Activated CD8-positive, alpha-beta T cell treated with anti-CD3 and anti-CD28 coated beads, Interleukin-2, amount 10 ng/mL, durations not matched to agents 7 days and 5 days (primary cell): ENCODE results near the gene PRR14L. TPM values are rescaled to one million over a fixed set of nuclear protein-coding genes. Genes with fewer than 3 reads are reported as not detected.

Experiments used
- ATAC-seq: fragments of 150-1000 bp; cut with Tn5 transposase; one replicate; pipeline ENCODE4 v1.10.0; 2021; ENCODE audit warnings: moderate library complexity
- CTCF ChIA-PET: fragments of 350-600 bp; sonication (Branson Sonifier 250); formaldehyde crosslinking; loops from one replicate; lab custom pipeline; 2021; ENCODE audit warnings: antibody characterized with exemption; lab: Charles Lee
- POLR2A ChIA-PET: fragments of 350-600 bp; sonication (Branson Sonifier 250); formaldehyde crosslinking; loops from one replicate; lab custom pipeline; 2021; ENCODE audit warnings: antibody characterized with exemption; lab: Charles Lee
- DNase-seq: peaks from one replicate; pipeline ENCODE4 v3.0.0-alpha.2; 2020
- H3K27ac Mint-ChIP-seq: one replicate; pipeline ENCODE4 v1.8.0; 2021; ENCODE audit warnings: mild to moderate bottlenecking, mixed read lengths
- H3K27me3 Mint-ChIP-seq: one replicate; pipeline ENCODE4 v1.8.0; 2021; ENCODE audit warnings: low read depth, mixed read lengths
- H3K36me3 Mint-ChIP-seq: one replicate; pipeline ENCODE4 v1.8.0; 2021; ENCODE audit warnings: low read depth, mixed read lengths
- H3K4me1 Mint-ChIP-seq: one replicate; pipeline ENCODE4 v1.8.0; 2021; ENCODE audit warnings: low read depth, mixed read lengths
- H3K4me3 Mint-ChIP-seq: one replicate; pipeline ENCODE4 v1.8.0; 2021; ENCODE audit warnings: mild to moderate bottlenecking, mixed read lengths
- H3K9me3 Mint-ChIP-seq: one replicate; pipeline ENCODE4 v1.8.0; 2022; ENCODE audit warnings: mixed read lengths; ENCODE audit not compliant: insufficient read depth
- total RNA-seq, 2 experiments: library from RNA; stranded (reverse); gene quantifications; one replicate each; pipeline ENCODE4 v1.2.3, GENCODE V29; 2021

The PRR14L gene
- total RNA-seq, 2 experiments from 2014 or later: 64.0 to 65.3 TPM

- Mint-ChIP-seq H3K36me3 (peaks cover 13% of the 10 kb centered on the region), H3K4me1 (peaks cover 8% of the 10 kb centered on the region), H3K27me3 (no peaks in the 10 kb centered on the region), H3K27ac (no peak overlapping the region), H3K9me3 (no peaks in the 10 kb centered on the region), H3K4me3 (no peak overlapping the region)
- ATAC-seq (no peak), DNase-seq (no peak)
- ChIA-PET CTCF (interaction anchor here (1.0 kb wide), 1 partner anchor 13 kb away, joined by 3 read pairs; no protein-coding TSS in a partner anchor), POLR2A (no interaction called here)
Measured at GRCh38 chr22:31652911-31653684, 96.8 kb downstream of the PRR14L start.

- ATAC-seq: no peak
- H3K27ac Mint-ChIP-seq: no peak overlapping the region
- CTCF ChIA-PET: no interaction called here
- no peaks in the 10 kb centered on the region for H3K9me3 Mint-ChIP-seq
- H3K4me1 Mint-ChIP-seq: peaks cover 13% of the 10 kb centered on the region
- no peak for DNase-seq
- H3K36me3 Mint-ChIP-seq: peaks cover 21% of the 10 kb centered on the region
- no peak overlapping the region for H3K4me3 Mint-ChIP-seq
- no peaks in the 10 kb centered on the region for H3K27me3 Mint-ChIP-seq
- POLR2A ChIA-PET: no interaction called here
Measured at GRCh38 chr22:31652088-31652487, 97.8 kb downstream of the PRR14L start.

DNA sequence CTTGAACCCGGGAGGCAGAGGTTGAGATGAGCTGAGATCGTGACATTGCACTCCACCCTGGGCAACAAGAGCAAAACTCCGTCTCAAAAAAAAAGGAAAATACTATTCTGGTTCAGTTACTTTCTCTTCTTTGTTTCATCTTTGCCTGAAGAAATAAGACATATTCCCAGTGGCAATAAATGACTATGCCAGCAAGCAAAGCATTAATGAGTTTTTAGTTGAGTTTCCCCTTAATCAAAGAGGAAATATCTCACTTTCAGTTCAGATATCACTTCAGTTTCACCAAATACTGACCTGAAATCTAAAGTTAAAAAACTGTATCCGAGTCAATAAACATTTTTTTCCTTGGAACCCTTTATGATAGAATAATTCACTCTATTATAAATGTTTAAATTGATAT lies 98.3 kb downstream of the PRR14L start:
- DNase-seq (no peak), ATAC-seq (no peak)
- peaks cover 17% of the 10 kb centered on the region for H3K4me1 Mint-ChIP-seq
- CTCF ChIA-PET: no interaction called here
- H3K27me3 Mint-ChIP-seq: no peaks in the 10 kb centered on the region
- no peaks in the 10 kb centered on the region for H3K9me3 Mint-ChIP-seq
- POLR2A ChIA-PET: no interaction called here
- H3K36me3 Mint-ChIP-seq: peaks cover 23% of the 10 kb centered on the region
- no peak overlapping the region for H3K4me3 Mint-ChIP-seq
- no peak overlapping the region for H3K27ac Mint-ChIP-seq

GRCh38 chr22:31650391-31650790 lies 99.5 kb downstream of the PRR14L start:
- POLR2A ChIA-PET: no interaction called here
- no peak overlapping the region for H3K4me3 Mint-ChIP-seq
- ATAC-seq (no peak), DNase-seq (no peak)
- CTCF ChIA-PET: no interaction called here
- H3K36me3 Mint-ChIP-seq: peaks cover 27% of the 10 kb centered on the region
- no peak overlapping the region for H3K27ac Mint-ChIP-seq
- no peaks in the 10 kb centered on the region for H3K27me3 Mint-ChIP-seq
- peaks cover 25% of the 10 kb centered on the region for H3K4me1 Mint-ChIP-seq
- no peaks in the 10 kb centered on the region for H3K9me3 Mint-ChIP-seq

GRCh38 chr22:31647523-31648320 lies 102.2 kb downstream of the PRR14L start:
- POLR2A ChIA-PET: no interaction called here
- no peak overlapping the region for H3K27ac Mint-ChIP-seq
- ATAC-seq: no peak

DNA sequence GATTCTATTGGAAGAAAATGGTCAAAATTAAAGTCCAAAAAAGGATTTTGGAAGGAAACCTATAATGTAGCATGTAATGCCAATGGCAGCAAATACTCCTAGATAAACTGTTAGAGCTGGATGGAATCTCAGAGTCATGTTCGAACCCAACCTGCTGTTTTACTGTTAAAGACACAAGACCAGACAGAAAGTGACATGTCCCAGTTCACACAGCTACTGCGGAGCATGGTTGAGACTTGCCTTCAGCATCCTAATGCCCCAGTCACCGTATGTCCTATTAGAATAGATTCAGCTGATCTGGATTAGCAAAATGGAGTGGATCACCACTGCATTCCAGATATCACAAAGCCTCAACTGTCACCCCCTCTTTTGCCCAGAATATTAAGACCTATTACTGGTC lies 102.9 kb downstream of the PRR14L start:
- peaks cover 37% of the 10 kb centered on the region for H3K36me3 Mint-ChIP-seq
- POLR2A ChIA-PET: no interaction called here
- H3K4me3 Mint-ChIP-seq: no peak overlapping the region
- H3K9me3 Mint-ChIP-seq: no peaks in the 10 kb centered on the region
- ATAC-seq (no peak), DNase-seq (no peak)
- CTCF ChIA-PET: no interaction called here
- no peak overlapping the region for H3K27ac Mint-ChIP-seq
- H3K27me3 Mint-ChIP-seq: no peaks in the 10 kb centered on the region
- H3K4me1 Mint-ChIP-seq: peaks cover 18% of the 10 kb centered on the region

More at GRCh38 chr22:31647523-31648320, 102.2 kb downstream of the PRR14L start:
- Mint-ChIP-seq H3K4me1 (peaks cover 18% of the 10 kb centered on the region), H3K36me3 (peaks cover 35% of the 10 kb centered on the region), H3K9me3 (no peaks in the 10 kb centered on the region), H3K27me3 (no peaks in the 10 kb centered on the region), H3K4me3 (no peak overlapping the region)
- CTCF ChIA-PET: no interaction called here
- DNase-seq: no peak

DNA sequence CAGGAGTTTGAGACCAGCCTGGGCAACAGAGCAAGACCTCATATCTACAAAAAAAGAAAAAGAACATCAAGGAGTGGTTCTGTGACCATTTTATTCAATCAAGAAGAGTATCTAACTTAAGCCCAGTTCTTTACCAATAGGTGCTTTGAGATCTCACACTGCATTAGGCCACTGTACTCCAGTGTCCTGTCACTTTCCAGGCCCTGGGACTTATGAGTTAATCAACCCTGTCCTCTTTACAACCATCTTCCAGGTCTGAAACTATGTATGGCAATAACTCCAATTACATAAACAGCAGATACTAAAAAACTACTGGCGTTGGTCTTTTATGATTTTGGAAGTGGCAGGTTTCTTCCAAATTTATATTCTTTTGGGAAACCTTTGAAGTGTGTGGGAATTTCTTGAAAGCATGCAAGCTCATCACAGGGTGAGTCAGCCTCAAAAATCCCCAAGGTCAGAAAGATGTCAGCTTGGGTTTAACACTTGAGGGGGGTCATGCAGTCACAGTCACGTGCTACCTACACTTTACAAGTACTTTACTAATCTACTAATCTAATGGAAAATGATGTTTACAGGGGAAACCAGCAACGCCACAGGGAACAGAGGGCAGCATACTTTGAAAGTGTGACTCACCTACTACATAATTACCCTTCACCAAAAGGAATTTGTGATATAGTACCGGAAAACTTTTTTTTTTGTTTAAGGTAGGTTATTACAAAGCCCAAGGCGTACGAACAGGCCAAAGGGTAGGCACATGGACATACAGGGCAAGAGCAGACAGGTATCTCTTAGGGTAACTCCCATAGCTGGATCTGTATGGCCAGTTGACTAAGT lies 103.5 kb downstream of the PRR14L start:
- POLR2A ChIA-PET: no interaction called here
- no peak for DNase-seq
- no peaks in the 10 kb centered on the region for H3K9me3 Mint-ChIP-seq
- no peak for ATAC-seq
- peaks cover 18% of the 10 kb centered on the region for H3K4me1 Mint-ChIP-seq
- peak overlapping the region; percentile 26 for H3K27ac Mint-ChIP-seq
- no peak overlapping the region for H3K4me3 Mint-ChIP-seq
- H3K36me3 Mint-ChIP-seq: peaks cover 37% of the 10 kb centered on the region
- CTCF ChIA-PET: no interaction called here
- no peaks in the 10 kb centered on the region for H3K27me3 Mint-ChIP-seq

GRCh38 chr22:31639436-31640039 lies 110.4 kb downstream of the PRR14L start:
- peaks cover 12% of the 10 kb centered on the region for H3K36me3 Mint-ChIP-seq
- no peaks in the 10 kb centered on the region for H3K9me3 Mint-ChIP-seq
- POLR2A ChIA-PET: interaction anchor here (2.1 kb wide), 1 partner anchor 23 kb away, joined by 6 read pairs; the partner anchor contains the start of gene PISD
- H3K27ac Mint-ChIP-seq: peak overlapping the region; percentile 70
- peak overlapping the region; percentile 60 for H3K4me3 Mint-ChIP-seq
- DNase-seq: peak; percentile 52
- ATAC-seq: peak; percentile 59
- peaks cover 44% of the 10 kb centered on the region for H3K4me1 Mint-ChIP-seq
- H3K27me3 Mint-ChIP-seq: no peaks in the 10 kb centered on the region
- CTCF ChIA-PET: interaction anchor here (0.7 to 2.1 kb wide), 3 partner anchors 82 to 326 kb away, joined by 3 to 6 read pairs (median 5); no protein-coding TSS in a partner anchor

DNA sequence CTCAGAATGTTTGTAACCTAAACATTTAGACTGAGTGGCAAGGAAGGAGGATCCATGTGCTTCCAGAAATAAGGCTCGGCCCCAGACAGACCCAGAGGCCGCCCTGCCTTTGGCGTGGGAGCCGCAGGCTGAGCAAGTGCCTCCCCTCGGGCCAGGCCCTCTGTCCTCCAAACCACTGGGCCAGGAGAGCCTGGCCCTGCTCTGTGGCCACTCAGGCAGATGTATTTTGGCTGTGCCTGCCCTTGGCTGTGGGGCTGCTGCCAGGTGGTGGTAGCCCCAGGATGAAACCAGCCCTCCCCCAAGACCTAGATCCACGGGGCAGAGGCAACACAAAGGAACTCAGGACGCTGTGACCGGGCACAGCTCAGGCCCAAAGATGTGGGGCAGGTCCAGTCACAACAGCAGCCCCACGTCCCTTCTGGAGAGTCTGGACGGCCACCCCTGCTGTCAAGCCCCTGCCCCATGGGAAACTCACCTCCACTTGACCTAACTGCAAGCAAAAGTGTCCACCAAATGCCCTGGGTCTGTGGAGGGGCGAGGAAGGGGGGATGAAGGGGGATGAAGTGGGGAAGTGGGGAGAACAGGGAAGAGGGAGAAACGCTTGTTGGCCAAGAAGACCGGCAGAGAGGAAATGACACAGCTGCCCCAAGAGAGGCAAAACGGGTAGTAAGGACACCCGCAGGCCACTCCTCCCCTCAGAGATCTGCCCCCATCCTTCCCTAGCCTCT lies 111.9 kb downstream of the PRR14L start:
- ChIA-PET CTCF (interaction anchor here (1.0 to 2.1 kb wide), 6 partner anchors 76 to 427 kb away, joined by 3 to 6 read pairs (median 4); no protein-coding TSS in a partner anchor), POLR2A (interaction anchor here (1.1 to 2.1 kb wide), 2 partner anchors 8 to 24 kb away, joined by 4 to 6 read pairs; partner anchors contain the start of gene PISD)
- H3K36me3 Mint-ChIP-seq: peaks cover 6% of the 10 kb centered on the region
- peak overlapping the region; percentile 93 for H3K27ac Mint-ChIP-seq
- peak; percentile 74 for ATAC-seq
- no peaks in the 10 kb centered on the region for H3K27me3 Mint-ChIP-seq
- H3K4me3 Mint-ChIP-seq: peak overlapping the region; percentile 60
- H3K4me1 Mint-ChIP-seq: peaks cover 48% of the 10 kb centered on the region
- DNase-seq: peak; percentile 61
- H3K9me3 Mint-ChIP-seq: no peaks in the 10 kb centered on the region

DNA sequence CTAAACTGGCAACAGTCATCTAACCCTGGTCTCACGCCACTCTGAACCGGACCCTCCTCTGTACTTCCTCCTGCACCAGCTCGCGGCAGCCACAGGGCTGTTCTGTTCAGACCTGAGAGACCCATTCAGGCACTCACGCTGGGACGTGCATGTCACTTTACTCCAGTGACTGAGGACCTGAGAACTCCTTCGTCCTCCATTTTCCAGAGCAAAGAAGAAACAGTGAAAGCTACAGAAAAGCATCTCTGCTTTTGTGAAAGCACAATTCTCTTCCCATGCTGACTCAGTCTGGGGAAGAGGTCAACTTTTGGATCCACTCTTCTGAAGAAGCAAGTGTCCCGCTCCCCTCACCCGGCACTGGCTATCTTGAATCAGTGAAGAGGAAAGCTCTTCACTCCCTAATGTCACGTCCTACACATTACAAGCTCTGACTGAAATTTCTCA lies 112.5 kb downstream of the PRR14L start:
- peak overlapping the region; percentile 60 for H3K4me3 Mint-ChIP-seq
- POLR2A ChIA-PET: interaction anchor here (0.5 kb wide), 1 partner anchor 13 kb away, joined by 4 read pairs; no protein-coding TSS in a partner anchor
- ATAC-seq: no peak
- H3K27ac Mint-ChIP-seq: peak overlapping the region; percentile 93
- peaks cover 6% of the 10 kb centered on the region for H3K36me3 Mint-ChIP-seq
- CTCF ChIA-PET: interaction anchor here (0.6 to 2.1 kb wide), 6 partner anchors 48 to 426 kb away, joined by 3 to 6 read pairs (median 3); no protein-coding TSS in a partner anchor
- H3K4me1 Mint-ChIP-seq: peaks cover 48% of the 10 kb centered on the region
- no peak for DNase-seq
- H3K9me3 Mint-ChIP-seq: no peaks in the 10 kb centered on the region
- H3K27me3 Mint-ChIP-seq: no peaks in the 10 kb centered on the region
